Glutamatergic neuron (in vitro differentiated cells): ENCODE data around the gene TUBB2B. TPM values are rescaled to one million over a fixed set of nuclear protein-coding genes. Genes with fewer than 3 reads are reported as not detected.

Experiments
- DNase-seq: peaks from one replicate; pipeline ENCODE4 v3.0.0; 2022
- H3K27ac Mint-ChIP-seq: one replicate; pipeline ENCODE4 v1.8.0; 2020; ENCODE audit warnings: mild to moderate bottlenecking, mixed read lengths, inconsistent platforms; ENCODE audit not compliant: unreplicated experiment
- H3K27me3 Mint-ChIP-seq: one replicate; pipeline ENCODE4 v1.8.0; 2020; ENCODE audit warnings: mild to moderate bottlenecking, moderate library complexity, mixed read lengths, inconsistent platforms; ENCODE audit not compliant: unreplicated experiment
- H3K36me3 Mint-ChIP-seq: one replicate; pipeline ENCODE4 v1.8.0; 2020; ENCODE audit warnings: mild to moderate bottlenecking, mixed read lengths, inconsistent platforms; ENCODE audit not compliant: unreplicated experiment
- H3K4me1 Mint-ChIP-seq: one replicate; pipeline ENCODE4 v1.8.0; 2020; ENCODE audit warnings: mild to moderate bottlenecking, low read depth, mixed read lengths, inconsistent platforms; ENCODE audit not compliant: unreplicated experiment
- H3K4me3 Mint-ChIP-seq: one replicate; pipeline ENCODE4 v1.8.0; 2020; ENCODE audit warnings: mild to moderate bottlenecking, mixed read lengths, inconsistent platforms; ENCODE audit not compliant: unreplicated experiment
- H3K9me3 Mint-ChIP-seq: one replicate; pipeline ENCODE4 v1.8.0; 2020; ENCODE audit warnings: mild to moderate bottlenecking, moderate library complexity, mixed read lengths, inconsistent platforms; ENCODE audit not compliant: unreplicated experiment
- CTCF ChIP-seq: fragments of 200-600 bp; sonication (generic); IDR thresholded peaks from one replicate; pipeline ENCODE4 v1.5.0; 2021; ENCODE audit not compliant: partially characterized antibody, unreplicated experiment
- total RNA-seq: library from RNA; stranded (reverse); fragmentation: NEBNext Ultra II Directional; extraction: Animal tissue kit (Norgen Biotek cat#: 25700); gene quantifications from one replicate; pipeline ENCODE4 v1.2.1, GENCODE V29; 2021; ENCODE audit not compliant: unreplicated experiment

The TUBB2B gene
- total RNA-seq, 1 donor from 2014 or later, result 1,777 TPM

GRCh38 chr6:3251462-3252314 is 24.2 kb upstream of the TUBB2B start:
- DNase-seq, result peak; percentile 92
- Mint-ChIP-seq H3K36me3 (peaks cover 17% of the 10 kb centered on the region), H3K4me3 (no peak overlapping the region), H3K27ac (peak overlapping the region; percentile 75), H3K9me3 (peaks cover 13% of the 10 kb centered on the region), H3K4me1 (peaks cover 31% of the 10 kb centered on the region), H3K27me3 (peaks cover 4% of the 10 kb centered on the region)
- TF ChIP-seq CTCF, result peak; percentile 97

- DNase-seq, result no peak
- Mint-ChIP-seq H3K27ac (peak overlapping the region; percentile 24), H3K27me3 (peaks cover 4% of the 10 kb centered on the region), H3K9me3 (peaks cover 11% of the 10 kb centered on the region), H3K4me1 (peaks cover 31% of the 10 kb centered on the region), H3K4me3 (peak overlapping the region; percentile 12), H3K36me3 (peaks cover 12% of the 10 kb centered on the region)
- TF ChIP-seq CTCF, result no peak
These were observed 22.8 kb upstream of the TUBB2B start for GRCh38 chr6:3250231-3250675.

GRCh38 chr6:3249821-3250220 is 22.4 kb upstream of the TUBB2B start:
- H3K27ac Mint-ChIP-seq, result peak overlapping the region; percentile 24
- no peak for TF ChIP-seq CTCF
- peaks cover 8% of the 10 kb centered on the region for H3K36me3 Mint-ChIP-seq
- H3K4me3 Mint-ChIP-seq, result no peak overlapping the region
- H3K27me3 Mint-ChIP-seq, result peaks cover 4% of the 10 kb centered on the region
- peaks cover 9% of the 10 kb centered on the region for H3K9me3 Mint-ChIP-seq
- DNase-seq, result no peak
- H3K4me1 Mint-ChIP-seq, result peaks cover 31% of the 10 kb centered on the region

DNA sequence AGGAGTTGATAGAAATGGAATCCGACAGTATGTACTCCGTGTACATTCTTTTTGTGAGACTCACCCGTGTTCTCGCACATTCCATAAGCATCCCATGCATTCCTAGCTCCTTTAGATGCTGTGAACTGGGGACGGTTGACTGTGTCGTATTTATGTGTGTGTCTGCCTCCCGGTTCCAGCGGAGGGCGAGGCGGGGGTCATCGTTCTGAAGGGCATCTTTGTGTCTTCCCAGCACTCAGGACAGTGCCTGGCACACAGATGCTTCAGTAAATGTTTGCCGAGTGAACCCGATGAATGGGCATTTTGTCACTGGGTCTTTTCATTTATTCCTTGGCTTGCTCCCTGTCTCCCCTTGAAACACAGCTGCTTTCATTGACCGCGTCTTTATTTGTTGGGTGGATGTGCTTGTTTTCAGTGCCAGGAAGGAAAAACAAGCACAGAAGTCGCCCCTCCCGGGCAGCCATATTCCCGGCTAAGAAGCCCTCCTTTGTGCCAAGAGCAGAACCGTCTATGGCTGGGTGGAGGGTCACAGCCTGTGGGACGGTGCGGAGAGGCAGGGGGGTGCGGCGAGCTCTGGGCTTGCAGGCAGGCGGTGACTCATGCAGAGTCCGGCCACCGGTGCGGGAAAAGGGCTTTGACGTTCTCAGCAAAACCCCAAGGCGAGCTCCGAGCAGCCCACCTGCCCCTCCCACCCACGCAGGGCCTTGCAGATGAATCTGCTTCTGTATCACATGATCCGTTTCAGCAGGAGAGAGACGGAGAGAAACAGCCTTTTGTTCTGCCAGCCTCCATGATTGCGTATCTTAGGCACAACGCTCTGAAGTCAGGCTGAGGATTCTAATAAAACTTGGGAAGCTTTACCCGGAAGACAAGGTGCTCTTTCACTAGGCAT is 20.0 kb upstream of the TUBB2B start:
- Mint-ChIP-seq H3K27me3 (peaks cover 4% of the 10 kb centered on the region), H3K27ac (peak overlapping the region; percentile 86)
- no peak for TF ChIP-seq CTCF

More for the DNA sequence above, 20.0 kb upstream of the TUBB2B start:
- peak; percentile 75 for DNase-seq
- Mint-ChIP-seq H3K36me3 (peaks cover 7% of the 10 kb centered on the region), H3K9me3 (peaks cover 4% of the 10 kb centered on the region), H3K4me1 (peaks cover 29% of the 10 kb centered on the region), H3K4me3 (peak overlapping the region; percentile 61)
